ENCODE data around the gene FGFBP3. TPM values are rescaled to one million over a fixed set of nuclear protein-coding genes. Genes with fewer than 3 reads are reported as not detected.

Gene FGFBP3, protein sequence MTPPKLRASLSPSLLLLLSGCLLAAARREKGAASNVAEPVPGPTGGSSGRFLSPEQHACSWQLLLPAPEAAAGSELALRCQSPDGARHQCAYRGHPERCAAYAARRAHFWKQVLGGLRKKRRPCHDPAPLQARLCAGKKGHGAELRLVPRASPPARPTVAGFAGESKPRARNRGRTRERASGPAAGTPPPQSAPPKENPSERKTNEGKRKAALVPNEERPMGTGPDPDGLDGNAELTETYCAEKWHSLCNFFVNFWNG
- total RNA-seq (2012; rRNA removed) (under 0.01 and 0.28 TPM in 2 replicates), polyA plus RNA-seq (2012; rRNA removed) (0.34 and 0.36 TPM in 2 replicates), Bru-seq, nascent RNA (percentile 44 among the genes with signal in this experiment), BruChase-seq, experiment 1, labeled RNA remaining after a 6-hour chase (percentile 44 among the genes with signal in this experiment), BruChase-seq, experiment 2, labeled RNA remaining after a 2-hour chase (percentile 41 among the genes with signal in this experiment)
- polyA plus RNA-seq (2012; cell fraction: cytosol; rRNA removed) = 0.25 and 0.43 TPM in 2 replicates
- polyA plus RNA-seq (2012; cell fraction: nucleus; rRNA removed; ENCODE audit: low replicate concordance) = 0.30 TPM in 2 replicates
- long read RNA-seq, partial matches to known transcripts = 0 of 3 reads
- long read RNA-seq, other reads (novel, unspliced or antisense) = 3 of 3 reads

DNA sequence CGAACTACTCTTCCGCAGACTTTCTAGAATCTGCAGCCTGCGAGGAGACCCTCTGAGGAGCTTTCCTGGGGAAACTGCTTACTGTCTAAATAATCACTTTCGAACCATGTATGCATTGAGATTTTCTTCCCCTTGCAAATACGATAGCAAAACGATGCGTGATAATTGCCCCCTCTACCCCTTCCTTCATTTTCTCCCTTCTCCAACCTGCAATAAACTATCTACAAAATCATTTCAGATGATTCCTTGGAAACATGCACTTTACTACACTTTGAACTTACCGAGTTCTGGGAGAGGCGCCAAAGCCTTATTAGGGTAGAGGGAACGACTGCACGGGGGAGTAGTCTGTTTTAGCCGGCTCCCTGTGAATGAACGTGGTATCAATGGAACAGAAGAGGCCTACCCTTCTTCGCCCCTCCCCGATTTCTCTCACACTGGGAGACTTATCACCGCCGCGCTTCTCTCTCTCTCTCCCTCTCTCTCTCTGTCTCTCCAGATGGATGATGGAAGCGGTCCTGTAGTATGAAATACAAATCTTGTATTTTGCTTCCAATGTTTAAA lies at the start of gene FGFBP3:
FGFBP3 (minus strand) TSS at position 370 of the 561 bp plus-strand sequence. CDS start 517 bp downstream, outside the sequence.
- 0 out of 2 replicates have a peak within 1 kb of the TSS, but pooled peaks have one; percentile 30 for H3K14ac ChIP-seq (replicated peaks; ENCODE audit: low read depth, low read length)
- TF ChIP-seq RAD21 (IDR thresholded peaks at IDR 0.05; ENCODE audit: low read length) (no peak), CHD1 (IDR thresholded peaks at IDR 0.05; ENCODE audit: low read depth, low read length) (no peak), RFX5 (IDR thresholded peaks at IDR 0.05; ENCODE audit: low read depth, low read length) (no peak), MAFK (IDR thresholded peaks at IDR 0.05; ENCODE audit: low read depth, low read length) (no peak), SMC3 (IDR thresholded peaks at IDR 0.05; ENCODE audit: low read depth, low read length) (no peak), RCOR1 (IDR thresholded peaks at IDR 0.05; ENCODE audit: insufficient replicate concordance, low read length) (no peak), FOS (IDR thresholded peaks at IDR 0.05; ENCODE audit: low read depth, low read length) (no peak), USF2 (IDR thresholded peaks at IDR 0.05; ENCODE audit: low read depth, low read length) (no peak), MXI1 (IDR thresholded peaks at IDR 0.05; ENCODE audit: borderline replicate concordance, low read depth, low read length) (no peak), POLR2A (IDR thresholded peaks at IDR 0.05; ENCODE audit: low read depth, low read length) (no peak), MAZ (IDR thresholded peaks at IDR 0.05; ENCODE audit: borderline replicate concordance, low read depth, low read length) (no peak), CEBPB (IDR thresholded peaks at IDR 0.05; ENCODE audit: low read depth, low read length) (no peak), BHLHE40 (IDR thresholded peaks at IDR 0.05; ENCODE audit: low read depth, low read length) (no peak)
- TF ChIP-seq, protein P1, sequence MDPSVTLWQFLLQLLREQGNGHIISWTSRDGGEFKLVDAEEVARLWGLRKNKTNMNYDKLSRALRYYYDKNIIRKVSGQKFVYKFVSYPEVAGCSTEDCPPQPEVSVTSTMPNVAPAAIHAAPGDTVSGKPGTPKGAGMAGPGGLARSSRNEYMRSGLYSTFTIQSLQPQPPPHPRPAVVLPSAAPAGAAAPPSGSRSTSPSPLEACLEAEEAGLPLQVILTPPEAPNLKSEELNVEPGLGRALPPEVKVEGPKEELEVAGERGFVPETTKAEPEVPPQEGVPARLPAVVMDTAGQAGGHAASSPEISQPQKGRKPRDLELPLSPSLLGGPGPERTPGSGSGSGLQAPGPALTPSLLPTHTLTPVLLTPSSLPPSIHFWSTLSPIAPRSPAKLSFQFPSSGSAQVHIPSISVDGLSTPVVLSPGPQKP (IDR thresholded peaks at IDR 0.05; ENCODE audit: borderline replicate concordance, low read depth, low read length) = no peak
- H3K9me1 ChIP-seq (ENCODE audit: insufficient read depth, low read length) = no peaks in the 10 kb centered on the region
- H3K56ac ChIP-seq (ENCODE audit: extremely low read depth, insufficient read depth, low read length) = no peak within 1 kb of the TSS
- no peak within 1 kb of the TSS for H3K18ac ChIP-seq (ENCODE audit: low read depth, low read length)
- no peak within 1 kb of the TSS for H2BK20ac ChIP-seq (ENCODE audit: low read depth, low read length)
- H2AK5ac ChIP-seq (ENCODE audit: low read depth, low read length) = no peak within 1 kb of the TSS
- H3K9me3 ChIP-seq (ENCODE audit: control insufficient read depth, insufficient read depth, low read length) = no peaks in the 10 kb centered on the region
- intact Hi-C loops (cut with micrococcal nuclease) = loop anchor here (1.0 to 5.0 kb wide), 3 partner anchors 44 to 1037 kb away; partner anchors contain the start of gene RPP30
- dilution Hi-C loops (cut with HindIII; ENCODE audit: low sequenced_read_pairs, unreplicated experiment) = no loop called here
- H2AFZ ChIP-seq (replicated peaks; ENCODE audit: low read length, poor library complexity) = peak within 1 kb of the TSS; percentile 85
- H3K9ac ChIP-seq (ENCODE audit: low read depth, low read length) = peak within 1 kb of the TSS; percentile 4; the same call in 1 of the 2 replicates
- peak within 1 kb of the TSS; percentile 24; the same call in 1 of the 2 replicates for H3K27ac ChIP-seq (ENCODE audit: insufficient read depth, low read length)
- H4K91ac ChIP-seq (ENCODE audit: insufficient read depth, low read depth, low read length) = no peak within 1 kb of the TSS
- peak within 1 kb of the TSS; percentile 72 for H3K4me3 ChIP-seq (ENCODE audit: insufficient read depth, low read depth, low read length)
- BruUV-seq (replicated peaks) = no TSS peak
- H3K4ac ChIP-seq (ENCODE audit: low read depth, low read length) = no peak within 1 kb of the TSS
- peak; percentile 45 for DNase-seq
- H3K27me3 ChIP-seq (ENCODE audit: control insufficient read depth, insufficient read depth, low read length) = no peaks in the 10 kb centered on the region; the same call in 1 of the 2 replicates
- peak within 1 kb of the TSS; percentile 95 for H3K4me2 ChIP-seq (ENCODE audit: low read depth, low read length)
- peak; percentile 13 for ATAC-seq (ENCODE audit: low read depth)
- no peaks in the 10 kb centered on the region for H4K20me1 ChIP-seq (ENCODE audit: insufficient read depth, low read length)
- no peak within 1 kb of the TSS for H2BK5ac ChIP-seq (ENCODE audit: low read depth, low read length, poor library complexity, severe bottlenecking)
- H3K79me1 ChIP-seq (ENCODE audit: low read depth in 1 of 2, low read length in 2 of 2) = peaks cover 7 to 9% of the 10 kb centered on the region in 2 experiments; a peak in 2 of 4 replicates
- no peak within 1 kb of the TSS for H2BK15ac ChIP-seq (ENCODE audit: low read depth, low read length)
- peak within 1 kb of the TSS; percentile 8 for H2AK9ac ChIP-seq (replicated peaks; ENCODE audit: low read depth, low read length, poor library complexity)
- CTCF ChIA-PET = no interaction called here
- H3K4me1 ChIP-seq (ENCODE audit: control insufficient read depth, insufficient read depth, low read length) = no peaks in the 10 kb centered on the region
- H2BK120ac ChIP-seq (ENCODE audit: low read depth, low read length) = no peak within 1 kb of the TSS
- POLR2A ChIA-PET (ENCODE audit: unreplicated experiment) = no interaction called here
- H3K23ac ChIP-seq (ENCODE audit: low read depth, low read length) = peak within 1 kb of the TSS; percentile 42; the same call in 1 of the 2 replicates
- peak within 1 kb of the TSS in 1 of 2 experiments; percentile 63; a peak in 1 of 4 replicates for H4K8ac ChIP-seq (ENCODE audit: low read depth in 2 of 2, low read length in 2 of 2)
- in situ Hi-C loops (cut with MboI; ENCODE audit: low sequenced_read_pairs) = loop anchor here (25.0 kb wide), 2 partner anchors 522 to 997 kb away; partner anchors contain the start of gene ANKRD1
- WGBS, 2 experiments (ENCODE audit: extremely low coverage in 2 of 2, insufficient read length in 1 of 2) = 0% methylated on average over 2 of the region's 19 CpGs; no CpG with 5 or more reads in 1 of the 2 experiments
- no peak within 1 kb of the TSS for H4K5ac ChIP-seq (ENCODE audit: low read depth, low read length)
- H3K36me3 ChIP-seq (ENCODE audit: control insufficient read depth, insufficient read depth, low read length) = no peaks in the 10 kb centered on the region

Data from IMR-90 (cell line).